Measurements from ENCODE around the gene VANGL2.
A peak's percentile ranks its signal among the peaks of the same experiment; 100 is the strongest.
"Not testable (repeated sequence)": the region's sequence is repeated elsewhere in the genome, so short reads cannot be mapped to it uniquely, and the experiment has no call there.

VANGL2 gene

DNA sequence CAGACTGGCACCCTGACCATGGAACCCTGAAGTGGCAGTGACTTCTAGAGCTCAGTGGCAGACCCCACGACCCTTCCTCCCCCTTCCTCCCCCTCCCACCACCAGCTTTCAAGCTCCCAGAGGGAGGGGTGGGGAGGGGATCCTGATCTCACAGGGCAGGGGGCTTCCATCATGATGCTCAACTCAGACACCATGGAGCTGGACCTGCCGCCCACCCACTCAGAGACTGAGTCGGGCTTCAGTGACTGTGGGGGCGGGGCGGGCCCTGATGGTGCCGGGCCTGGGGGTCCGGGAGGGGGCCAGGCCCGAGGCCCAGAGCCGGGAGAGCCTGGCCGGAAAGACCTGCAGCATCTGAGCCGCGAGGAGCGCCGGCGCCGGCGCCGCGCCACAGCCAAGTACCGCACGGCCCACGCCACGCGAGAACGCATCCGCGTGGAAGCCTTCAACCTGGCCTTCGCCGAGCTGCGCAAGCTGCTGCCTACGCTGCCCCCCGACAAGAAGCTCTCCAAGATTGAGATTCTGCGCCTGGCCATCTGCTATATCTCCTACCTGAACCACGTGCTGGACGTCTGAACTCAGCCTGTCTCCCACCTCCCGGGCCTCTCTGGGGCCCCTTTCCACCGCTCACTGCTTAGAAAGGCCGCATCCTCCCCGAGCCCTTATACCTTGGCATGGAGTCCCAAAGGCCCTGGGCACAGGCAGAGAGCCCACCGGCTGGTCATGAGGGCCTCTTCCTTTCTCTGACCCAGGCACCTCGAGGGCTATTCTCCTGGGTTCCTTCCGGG, 29.6 kb upstream of the VANGL2 start:
- DNase-seq, result no peak

DNA sequence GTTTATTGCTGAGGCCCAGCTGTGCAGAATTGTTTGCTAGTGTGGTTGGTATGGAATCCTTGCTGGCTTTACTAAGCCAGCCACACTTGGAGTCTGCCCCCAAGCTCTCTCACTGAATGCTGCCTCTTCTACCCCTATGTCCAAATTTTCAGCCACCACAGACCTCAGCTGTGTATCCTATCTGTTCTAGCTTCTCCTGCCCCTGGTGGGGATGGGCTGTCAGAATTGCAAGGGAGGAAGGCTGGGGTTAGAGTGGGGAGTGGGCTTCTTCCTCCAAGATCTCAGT, 29.1 kb upstream of the VANGL2 start:
- no peak for DNase-seq

DNA sequence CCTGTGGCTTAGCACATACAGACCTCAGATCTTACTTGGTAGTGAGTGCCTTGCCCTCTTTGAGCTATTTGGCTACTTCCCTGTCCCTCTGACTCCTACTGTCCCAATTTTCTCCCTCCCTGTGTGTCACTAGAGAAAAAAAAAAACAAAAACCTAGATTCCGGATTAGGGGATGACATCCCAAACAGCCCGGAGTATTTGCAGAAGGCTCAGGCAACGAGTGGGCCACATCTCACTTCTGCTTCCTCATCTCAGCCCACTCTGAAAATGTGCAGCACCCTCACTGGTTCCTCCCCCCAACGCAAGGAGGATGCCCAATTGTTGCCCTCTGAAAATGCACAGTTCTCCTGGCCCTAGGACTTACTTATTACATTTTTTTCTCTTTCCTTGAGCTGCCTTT, 28.6 kb upstream of the VANGL2 start:
- no peak for DNase-seq

DNA sequence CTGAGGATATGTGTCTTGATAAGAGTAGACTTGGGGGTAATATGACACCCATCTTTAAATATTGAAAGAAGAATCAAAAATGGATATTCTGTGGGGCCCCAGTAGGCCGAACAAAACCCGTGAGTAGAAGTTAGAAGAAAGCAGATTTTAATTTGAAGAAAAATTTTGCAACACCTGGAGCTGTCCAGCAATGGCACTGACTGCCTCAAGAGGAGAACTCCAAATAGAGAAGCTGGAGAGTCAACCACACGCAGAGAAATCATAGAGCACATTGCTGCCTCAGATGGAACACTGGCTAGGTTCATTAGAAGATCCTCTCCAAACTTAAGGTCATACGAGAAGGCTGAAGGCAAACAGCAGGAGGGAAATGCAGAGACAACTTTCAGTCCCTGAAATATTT, 26.7 kb upstream of the VANGL2 start:
- no peak for DNase-seq

DNA sequence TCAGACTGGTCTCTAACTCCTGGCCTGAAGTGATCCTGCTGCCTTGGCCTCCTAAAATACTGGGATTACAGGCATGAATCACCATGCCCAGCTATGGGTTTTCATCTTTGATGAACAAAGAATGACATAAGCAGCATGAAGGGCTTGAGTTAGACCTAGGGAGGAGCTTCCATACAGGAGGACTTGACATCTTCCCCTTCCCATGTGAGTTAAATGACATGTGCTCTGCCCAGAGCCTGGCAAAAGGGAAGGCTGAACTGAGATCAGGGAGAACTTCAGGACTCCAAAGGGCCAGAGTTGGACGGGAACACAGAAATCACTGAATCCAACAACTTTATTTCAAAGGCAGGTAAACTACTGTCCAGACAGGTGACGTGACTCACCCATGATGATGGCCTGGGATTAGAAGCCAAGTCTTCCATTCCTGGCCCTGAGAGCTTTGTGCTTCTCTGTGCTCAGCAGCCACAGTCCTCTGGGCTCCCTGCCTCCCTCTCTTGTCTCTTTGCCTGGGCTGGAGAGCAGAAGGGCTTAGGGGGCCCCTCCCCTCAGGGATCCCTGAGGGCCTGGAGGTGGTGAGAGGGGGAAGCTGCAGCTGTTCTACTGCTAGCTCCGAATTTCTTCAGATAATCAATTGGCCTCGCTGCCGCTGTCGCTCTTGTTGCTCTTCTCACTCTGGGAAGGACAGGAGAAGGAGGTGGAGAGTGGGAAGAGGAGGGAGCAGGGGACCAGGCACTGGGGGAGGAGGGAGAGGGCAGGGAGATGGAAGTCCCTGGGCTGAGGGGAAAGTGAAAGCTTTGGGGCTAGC, 25.9 kb upstream of the VANGL2 start:
- DNase-seq, result no peak

DNA sequence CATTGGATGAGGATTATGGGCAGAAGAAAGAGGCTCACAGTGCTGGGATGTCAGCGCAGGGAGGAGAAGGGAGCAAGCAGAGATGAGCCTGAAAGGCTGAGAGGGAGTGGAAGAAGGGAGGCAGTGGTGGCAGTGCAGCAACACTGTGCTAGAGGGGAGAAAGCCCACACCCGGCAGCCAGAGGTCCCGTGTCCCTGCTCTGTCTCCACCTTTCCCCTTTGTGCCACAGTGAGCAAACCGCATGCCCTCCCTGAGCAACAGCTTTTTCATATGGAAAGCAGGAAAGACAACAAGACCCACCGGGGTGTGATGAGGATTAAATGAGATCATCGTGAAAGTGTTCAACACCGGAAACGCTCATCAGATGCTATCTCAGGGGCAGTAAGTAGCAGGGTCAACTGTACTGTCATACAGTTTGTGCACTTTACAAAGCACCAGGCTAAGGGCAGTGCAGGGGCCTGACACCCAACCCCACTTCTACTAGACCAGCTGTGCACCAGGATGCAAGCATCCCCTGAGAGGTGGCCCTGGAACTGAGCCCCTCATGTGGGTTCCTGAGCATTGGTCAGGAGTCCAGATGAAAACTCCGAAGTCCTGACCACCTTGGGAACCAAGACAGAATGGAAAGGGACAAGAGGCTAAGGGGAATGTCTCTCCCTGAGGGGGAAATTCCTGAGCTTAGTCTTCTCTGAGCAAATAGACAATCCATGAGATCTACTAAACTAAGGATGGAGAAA, 24.4 kb upstream of the VANGL2 start:
- no peak for DNase-seq

DNA sequence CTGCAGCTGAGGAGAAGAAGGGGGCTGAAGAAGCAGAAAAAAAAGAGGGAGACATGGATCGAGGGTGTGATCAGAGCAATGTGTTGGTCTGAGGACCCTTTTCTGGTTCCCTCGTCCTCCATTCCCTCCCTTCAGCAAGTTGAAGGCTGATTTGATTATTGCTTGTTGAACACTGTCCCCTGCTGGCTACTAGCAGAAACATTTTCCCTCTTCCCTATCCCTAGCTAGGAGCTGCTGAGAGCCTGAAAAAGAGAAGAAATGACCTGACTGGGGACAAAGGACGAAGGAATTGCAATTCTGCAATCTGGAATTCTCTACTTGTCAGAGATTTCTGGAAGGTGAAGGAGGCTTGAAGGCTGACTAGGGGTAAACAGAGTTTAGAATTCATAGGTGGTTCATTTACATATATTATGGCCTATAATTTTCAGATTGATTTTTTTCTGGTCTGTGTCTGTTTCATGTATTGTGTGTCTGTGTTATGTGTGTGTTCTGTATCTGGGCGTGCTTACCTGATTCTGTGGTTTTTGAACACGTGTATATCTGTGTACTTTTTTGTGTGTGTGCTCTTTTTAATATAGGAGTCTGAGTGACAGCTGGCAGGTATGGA, 23.7 kb upstream of the VANGL2 start:
- DNase-seq, result peak; percentile 69

DNA sequence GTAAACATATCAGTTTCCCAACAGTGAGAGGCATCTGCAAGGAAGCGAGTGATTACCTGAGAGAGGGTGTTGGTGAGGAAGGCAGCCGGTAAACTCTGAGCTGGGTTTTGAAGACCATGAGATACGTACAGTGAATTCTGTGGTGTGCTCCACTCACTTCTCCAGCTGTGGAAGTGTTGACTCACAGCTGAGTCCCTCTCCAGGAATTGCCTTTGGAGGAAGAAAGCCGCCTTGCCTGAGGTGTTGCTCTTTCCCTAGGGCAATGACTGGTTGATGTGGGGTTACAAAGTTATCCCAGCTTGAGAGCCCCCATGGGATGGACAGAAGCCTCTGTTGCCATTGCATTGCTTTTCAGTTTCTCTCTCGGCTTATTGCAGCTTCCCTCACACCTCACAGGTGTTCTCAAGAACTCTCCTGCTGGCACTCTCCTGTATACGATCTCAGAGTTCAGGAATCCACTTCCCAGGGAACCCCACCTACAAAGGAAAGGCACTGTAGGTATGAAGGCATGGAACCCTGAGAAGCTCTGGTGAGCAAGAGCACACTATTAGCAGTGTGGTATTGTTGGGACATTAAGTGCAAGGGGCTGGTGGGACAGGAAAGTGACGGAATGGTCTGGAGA, 22.7 kb upstream of the VANGL2 start:
- DNase-seq, result no peak

DNA sequence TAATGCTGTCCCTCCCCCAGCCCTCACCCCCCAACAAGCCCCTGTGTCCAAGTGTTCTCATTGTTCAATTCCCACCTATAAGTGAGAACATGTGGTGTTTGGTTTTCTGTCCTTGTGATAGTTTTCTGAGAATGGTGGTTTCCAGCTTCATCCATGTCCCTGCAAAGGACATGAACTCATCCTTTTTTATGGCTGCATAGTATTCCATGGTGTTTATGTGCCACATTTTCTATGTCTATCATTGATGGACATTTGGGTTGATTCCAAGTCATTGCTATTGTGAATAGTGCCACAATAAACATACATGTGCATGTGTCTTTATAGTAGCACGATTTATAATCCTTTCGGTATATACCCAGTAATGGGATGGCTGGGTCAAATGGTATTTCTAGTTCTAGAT, 15.6 kb upstream of the VANGL2 start:
- DNase-seq, result not testable (repeated sequence)

DNA sequence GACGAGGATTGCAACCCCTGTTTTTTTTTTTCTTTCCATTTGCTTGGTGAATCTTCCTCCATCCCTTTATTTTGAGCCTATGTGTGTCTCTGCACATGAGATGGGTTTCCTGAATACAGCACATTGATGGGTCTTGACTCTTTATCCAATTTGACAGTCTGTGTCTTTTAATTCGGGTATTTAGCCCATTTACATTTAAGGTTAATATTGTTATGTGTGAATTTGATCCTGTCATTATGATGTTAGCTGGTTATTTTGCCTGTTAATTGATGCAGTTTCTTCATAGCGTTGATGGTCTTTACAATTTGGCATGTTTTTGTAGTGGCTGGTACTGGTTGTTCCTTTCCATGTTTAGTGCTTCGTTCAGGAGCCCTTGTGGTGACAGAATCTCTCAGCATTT, 12.0 kb upstream of the VANGL2 start:
- not testable (repeated sequence) for DNase-seq

DNA sequence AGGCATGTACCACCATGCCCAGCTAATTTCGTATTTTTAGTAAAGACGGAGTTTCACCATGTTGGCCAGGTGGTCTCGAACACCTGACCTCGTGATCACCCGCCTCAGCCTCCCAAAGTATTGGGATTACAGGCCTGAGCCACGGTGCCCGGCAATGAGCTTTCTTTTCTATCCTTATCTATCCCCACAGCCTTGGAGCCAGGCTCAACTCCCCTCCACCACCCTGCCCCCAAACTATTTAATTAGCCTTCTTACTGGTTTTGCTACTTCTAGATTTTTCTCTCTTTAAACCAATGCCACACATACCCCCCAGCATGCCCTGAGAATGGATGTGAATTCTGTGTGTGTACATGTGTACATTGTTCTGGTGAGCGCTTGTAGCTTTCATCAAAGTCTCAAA, 5.7 kb upstream of the VANGL2 start:
- no peak for DNase-seq

DNA sequence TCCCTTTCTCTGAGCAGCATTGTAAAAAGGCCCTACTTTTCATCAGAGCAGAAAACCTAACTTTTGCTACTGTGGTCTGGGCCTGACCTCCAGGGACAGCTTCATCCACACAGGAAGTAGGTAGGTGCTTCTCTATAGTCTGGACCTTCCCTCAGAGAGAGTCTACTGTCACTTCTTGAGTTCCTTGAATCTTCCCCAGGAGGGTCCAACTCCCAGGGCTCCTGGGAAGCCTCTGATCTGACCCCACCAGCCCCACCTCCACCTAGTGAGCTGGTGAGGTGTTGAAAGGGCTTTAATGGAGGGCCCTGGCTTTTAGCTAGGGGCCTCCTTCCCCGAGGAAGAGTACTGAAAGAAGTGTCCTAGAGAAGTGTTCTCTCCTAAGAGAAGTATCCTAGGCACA, 2.7 kb upstream of the VANGL2 start:
- DNase-seq, result no peak

DNA sequence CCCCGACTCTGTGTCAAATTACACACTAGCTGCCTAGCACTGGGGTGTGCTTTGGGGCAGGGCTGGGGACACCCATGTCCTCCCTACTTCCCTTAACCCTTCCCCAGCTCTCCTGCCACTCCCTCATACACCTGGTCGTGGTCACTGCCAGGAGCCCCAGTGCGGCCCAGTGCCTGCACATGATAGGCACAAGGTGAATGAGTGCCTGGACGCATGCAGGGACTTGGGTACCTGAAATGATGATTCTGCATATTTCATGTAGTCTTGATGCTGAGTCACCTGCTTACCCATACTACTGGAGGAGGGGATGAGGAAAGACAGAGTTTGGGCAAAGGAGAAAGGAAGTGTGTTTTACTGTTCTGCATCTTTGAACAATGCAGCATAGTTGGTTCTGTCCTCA, 1.5 kb upstream of the VANGL2 start:
- no peak for DNase-seq

DNA sequence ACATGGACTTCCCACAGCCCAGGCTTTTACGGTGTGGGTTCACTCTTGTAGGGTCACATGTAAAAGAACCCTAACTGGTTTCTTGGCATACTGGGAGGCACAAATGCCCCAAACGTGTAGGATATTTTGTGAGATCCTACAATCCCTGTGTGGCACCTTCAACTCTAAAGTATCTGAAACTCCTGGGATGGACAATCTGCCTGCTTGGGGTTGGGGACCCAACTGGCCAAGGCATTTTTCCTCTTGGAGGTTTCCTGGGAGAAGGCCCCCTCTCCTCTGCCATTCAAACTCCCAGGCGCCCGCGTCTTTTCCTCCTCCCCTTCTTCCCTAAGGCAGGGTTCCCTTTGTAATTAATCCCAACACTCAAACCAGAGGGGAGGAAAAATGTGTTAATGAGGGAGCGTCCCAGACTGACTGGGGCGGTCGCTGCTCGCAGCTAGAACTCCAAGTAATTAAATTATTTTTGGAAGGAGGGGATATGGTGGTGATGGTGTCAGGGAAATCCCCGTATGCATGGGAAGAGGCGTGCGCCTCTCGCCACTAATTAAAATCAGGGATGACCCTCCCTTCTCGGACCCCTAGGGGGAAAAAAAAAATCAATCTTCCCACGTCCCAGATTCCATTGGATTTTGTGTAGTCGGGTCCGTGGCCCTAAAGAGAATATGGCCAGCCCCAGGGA, 681 bp upstream of the VANGL2 start:
- no peak for DNase-seq

DNA sequence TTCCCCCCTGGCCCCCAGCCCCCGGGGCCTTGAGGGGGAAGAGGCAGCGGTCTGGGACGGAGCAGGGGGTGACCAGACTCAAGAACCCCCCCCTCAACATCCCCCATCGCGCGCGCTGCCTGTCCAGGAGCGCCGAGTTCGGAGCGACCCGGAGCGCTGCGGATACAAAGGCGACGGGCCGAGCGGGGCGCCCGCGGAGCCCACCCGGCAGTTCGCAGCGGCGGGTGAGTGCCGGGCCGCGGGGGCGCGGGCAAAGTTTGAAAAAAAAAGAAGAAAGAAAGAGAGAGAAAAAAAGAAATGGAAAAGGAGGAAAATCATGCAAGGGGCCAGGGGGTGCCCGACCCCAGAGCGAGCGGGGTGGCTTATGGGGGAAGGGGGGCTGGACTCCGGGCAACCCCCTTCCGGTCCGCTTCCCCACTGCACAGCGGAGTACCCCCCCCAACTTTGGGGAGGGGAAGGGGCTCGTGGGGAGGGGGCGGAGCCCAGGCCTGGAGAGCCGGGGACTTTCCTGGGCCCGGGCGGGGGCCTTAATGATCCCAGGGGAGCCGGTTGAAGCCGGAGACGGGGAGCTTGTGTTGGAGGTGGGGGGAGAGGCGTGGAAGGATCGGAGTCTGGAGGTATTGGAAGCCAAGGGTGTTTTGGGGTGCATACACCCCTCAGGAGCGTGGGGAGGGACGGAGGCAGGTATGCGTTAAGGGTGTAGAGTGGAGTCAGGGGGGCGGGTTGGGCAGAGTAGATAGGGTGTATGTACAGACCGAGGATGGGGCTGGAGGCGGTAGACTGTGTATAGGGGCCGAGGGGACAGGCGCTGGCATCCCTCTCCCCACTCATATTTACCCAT, 502 bp downstream of the VANGL2 start:
- no peak for DNase-seq

DNA sequence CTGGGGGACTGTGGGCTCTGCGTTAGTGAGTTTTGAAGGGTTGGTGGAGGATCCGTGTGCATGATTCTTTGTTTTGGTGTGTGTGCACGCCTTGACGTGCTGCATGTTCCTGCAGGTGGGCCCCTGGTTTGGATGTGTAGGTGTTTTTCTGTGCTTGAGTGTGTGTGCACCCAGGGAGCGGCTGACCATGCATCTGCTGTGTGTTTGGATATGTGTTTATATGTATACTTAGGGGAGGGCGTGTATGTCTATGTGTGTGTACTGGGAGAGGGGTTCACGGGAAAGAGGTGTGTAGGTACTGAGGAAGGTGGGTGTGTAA, 1.1 kb downstream of the VANGL2 start:
- DNase-seq, result no peak

DNA sequence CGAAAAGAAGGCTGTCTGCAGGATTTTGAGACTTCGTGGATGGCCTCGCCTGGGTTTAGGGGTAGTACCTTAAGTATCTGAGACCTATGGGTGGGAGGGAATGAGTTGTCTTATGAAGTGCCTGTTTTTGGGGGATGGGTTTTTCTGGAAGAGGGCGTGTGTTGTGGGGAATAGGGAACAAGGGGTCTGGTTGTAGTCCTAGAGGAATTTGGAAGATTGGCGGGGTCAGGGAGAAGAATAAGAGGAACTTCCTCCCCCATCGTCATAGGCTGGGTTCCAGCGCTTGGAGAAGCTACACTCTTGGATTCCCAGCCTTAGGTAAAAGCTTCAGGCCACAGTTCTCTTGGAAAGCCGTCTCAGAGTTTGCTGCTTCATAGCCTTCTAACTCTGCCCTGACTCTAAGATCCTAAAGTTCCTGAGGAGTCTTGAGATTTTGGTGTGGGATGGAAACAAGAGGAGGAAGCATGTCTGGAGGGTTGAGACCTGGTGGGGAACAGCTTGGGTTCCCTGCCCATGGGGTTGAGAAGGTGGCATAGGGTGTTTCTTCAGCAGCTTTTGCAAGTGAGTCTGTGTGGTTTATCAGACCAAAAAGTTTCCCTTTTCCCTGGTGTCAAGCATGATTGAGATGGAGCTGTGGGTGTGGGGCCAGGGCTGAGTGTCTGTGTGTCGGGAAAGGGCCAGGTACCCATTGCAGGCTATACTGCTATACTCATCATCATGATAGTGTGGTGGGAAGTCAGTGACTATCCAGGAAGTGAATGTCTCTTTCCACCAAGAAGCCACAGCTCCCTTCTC, 1.8 kb downstream of the VANGL2 start:
- no peak for DNase-seq

DNA sequence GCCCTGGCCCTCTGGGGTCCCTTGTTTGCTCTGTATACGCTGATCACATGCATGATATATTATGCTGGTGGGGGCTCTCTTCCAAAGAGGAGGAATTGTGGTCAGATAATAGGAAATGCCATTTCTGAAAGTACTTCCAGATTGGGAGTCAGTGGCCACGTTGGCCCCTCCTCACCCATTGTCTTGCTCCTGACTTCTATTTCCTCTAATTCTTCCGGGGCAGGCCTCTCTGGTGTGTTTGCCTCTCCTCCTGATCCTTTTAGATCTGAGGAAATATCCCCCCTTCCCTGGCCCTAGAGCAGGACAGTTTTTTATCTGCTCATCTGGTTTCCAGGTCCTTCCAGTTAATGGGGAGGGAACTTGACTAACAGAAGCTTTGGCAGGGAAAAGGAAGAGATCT, 2.9 kb downstream of the VANGL2 start:
- no peak for DNase-seq

DNA sequence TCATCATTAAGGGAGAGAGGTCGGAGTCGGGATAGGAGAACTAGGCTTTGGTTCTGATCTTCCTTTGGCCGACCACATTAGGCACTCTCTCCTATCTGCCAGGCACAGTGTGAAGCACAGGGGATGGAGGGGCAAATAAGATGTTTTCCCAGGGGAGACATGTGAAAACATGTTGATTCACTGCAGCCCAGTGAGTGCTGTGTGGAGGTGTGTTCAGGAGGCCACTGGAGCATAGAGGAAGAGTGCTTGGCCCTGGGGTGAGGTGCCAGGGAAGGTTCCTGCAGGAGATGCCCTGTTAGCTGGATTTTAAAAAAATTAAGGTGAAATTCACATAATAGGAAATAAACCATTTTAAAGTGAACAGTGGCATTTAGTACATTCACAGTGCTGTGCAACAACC, 3.7 kb downstream of the VANGL2 start:
- no peak for DNase-seq

DNA sequence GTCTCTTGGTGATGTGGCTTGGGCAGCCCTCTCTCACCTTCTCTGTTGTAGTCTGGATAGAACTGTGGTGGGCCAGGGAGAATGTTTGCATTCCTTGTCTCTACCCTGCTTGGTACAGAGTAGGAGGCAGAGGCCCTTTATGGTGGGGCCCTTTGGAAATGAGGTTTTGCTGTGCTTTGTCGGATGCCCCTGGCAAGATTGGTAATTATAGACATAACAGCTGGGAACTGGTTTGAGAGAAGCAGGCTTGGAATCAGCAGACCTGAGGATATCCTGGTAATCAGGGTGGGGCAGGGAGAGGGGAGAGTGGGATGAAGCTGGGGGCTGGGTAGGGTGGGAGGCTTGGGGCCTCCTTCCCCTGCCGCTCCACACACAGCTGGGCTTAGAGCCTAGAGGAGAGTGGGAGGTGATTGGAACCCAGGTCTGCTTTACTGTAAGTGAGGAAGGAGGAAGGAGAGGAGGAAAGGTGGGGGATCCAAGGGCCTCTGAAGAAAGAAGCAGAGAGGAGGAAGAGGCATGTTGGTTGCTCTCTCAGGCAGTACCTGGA, 5.0 kb downstream of the VANGL2 start:
- no peak for DNase-seq

Data from NCI-H446 treated with DMSO at 0.1 percent for 48 hours (cell line).